Lower leg skin (tissue), 3 donors: ENCODE results near the gene CADM1.

ENCODE experiments used
- POLR2A ChIP-seq, 2 donors: fragments of 450-650 bp; IDR thresholded peaks; one replicate each; pipeline ENCODE4 v1.6.1; 2016 to 2017; ENCODE audit warnings: antibody characterized with exemption in 2 of 2, mild to moderate bottlenecking in 1 of 2, moderate library complexity in 1 of 2
- TF ChIP-seq, protein P1 (sequence below), 3 donors: fragments of 450-650 bp; IDR thresholded peaks; one replicate each; pipeline ENCODE4 v1.5.1; 2016; ENCODE audit warnings: antibody characterized with exemption in 3 of 3, mild to moderate bottlenecking in 3 of 3, moderate library complexity in 2 of 3

GRCh38 chr11:115224551-115224950 lies 279.7 kb downstream of the CADM1 start:
- TF ChIP-seq, protein P1, sequence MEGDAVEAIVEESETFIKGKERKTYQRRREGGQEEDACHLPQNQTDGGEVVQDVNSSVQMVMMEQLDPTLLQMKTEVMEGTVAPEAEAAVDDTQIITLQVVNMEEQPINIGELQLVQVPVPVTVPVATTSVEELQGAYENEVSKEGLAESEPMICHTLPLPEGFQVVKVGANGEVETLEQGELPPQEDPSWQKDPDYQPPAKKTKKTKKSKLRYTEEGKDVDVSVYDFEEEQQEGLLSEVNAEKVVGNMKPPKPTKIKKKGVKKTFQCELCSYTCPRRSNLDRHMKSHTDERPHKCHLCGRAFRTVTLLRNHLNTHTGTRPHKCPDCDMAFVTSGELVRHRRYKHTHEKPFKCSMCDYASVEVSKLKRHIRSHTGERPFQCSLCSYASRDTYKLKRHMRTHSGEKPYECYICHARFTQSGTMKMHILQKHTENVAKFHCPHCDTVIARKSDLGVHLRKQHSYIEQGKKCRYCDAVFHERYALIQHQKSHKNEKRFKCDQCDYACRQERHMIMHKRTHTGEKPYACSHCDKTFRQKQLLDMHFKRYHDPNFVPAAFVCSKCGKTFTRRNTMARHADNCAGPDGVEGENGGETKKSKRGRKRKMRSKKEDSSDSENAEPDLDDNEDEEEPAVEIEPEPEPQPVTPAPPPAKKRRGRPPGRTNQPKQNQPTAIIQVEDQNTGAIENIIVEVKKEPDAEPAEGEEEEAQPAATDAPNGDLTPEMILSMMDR (IDR thresholded peaks at IDR 0.05): no peak
- no peak for TF ChIP-seq POLR2A (IDR thresholded peaks at IDR 0.05)
